ENCODE results near the gene ANKRD12.

GRCh38 chr18:9117980-9118841 is 18.4 kb upstream of the ANKRD12 start:
- TF ChIP-seq, protein P1, sequence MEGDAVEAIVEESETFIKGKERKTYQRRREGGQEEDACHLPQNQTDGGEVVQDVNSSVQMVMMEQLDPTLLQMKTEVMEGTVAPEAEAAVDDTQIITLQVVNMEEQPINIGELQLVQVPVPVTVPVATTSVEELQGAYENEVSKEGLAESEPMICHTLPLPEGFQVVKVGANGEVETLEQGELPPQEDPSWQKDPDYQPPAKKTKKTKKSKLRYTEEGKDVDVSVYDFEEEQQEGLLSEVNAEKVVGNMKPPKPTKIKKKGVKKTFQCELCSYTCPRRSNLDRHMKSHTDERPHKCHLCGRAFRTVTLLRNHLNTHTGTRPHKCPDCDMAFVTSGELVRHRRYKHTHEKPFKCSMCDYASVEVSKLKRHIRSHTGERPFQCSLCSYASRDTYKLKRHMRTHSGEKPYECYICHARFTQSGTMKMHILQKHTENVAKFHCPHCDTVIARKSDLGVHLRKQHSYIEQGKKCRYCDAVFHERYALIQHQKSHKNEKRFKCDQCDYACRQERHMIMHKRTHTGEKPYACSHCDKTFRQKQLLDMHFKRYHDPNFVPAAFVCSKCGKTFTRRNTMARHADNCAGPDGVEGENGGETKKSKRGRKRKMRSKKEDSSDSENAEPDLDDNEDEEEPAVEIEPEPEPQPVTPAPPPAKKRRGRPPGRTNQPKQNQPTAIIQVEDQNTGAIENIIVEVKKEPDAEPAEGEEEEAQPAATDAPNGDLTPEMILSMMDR (IDR thresholded peaks at IDR 0.05) = no peak
- no peak for TF ChIP-seq POLR2A (IDR thresholded peaks at IDR 0.05)

All from esophagus squamous epithelium (tissue), 4 donors.